Esophagus (tissue), 2 donors: Measurements from ENCODE around the gene RNU7-1. TPM values are rescaled to one million over a fixed set of nuclear protein-coding genes. Genes with fewer than 3 reads are reported as not detected.

Experiments
- H3K27ac ChIP-seq, 2 donors: one replicate each; pipeline ENCODE4 v1.5.1; 2013; ENCODE audit warnings: low read depth in 2 of 2, mild to moderate bottlenecking in 2 of 2, inconsistent platforms in 1 of 2, low read length in 1 of 2, moderate library complexity in 1 of 2
- H3K27me3 ChIP-seq, 2 donors: one replicate each; pipeline ENCODE4 v1.6.1; 2013; ENCODE audit warnings: low read length in 2 of 2, control low read depth in 1 of 2, mild to moderate bottlenecking in 1 of 2; ENCODE audit not compliant: insufficient read depth in 2 of 2, control insufficient read depth in 1 of 2
- H3K36me3 ChIP-seq, 2 donors: one replicate each; pipeline ENCODE4 v1.6.1; 2013; ENCODE audit warnings: low read length in 1 of 2; ENCODE audit not compliant: control insufficient read depth in 2 of 2, insufficient read depth in 2 of 2
- H3K4me1 ChIP-seq, 2 donors: one replicate each; pipeline ENCODE4 v1.6.1; 2013; ENCODE audit warnings: low read length in 1 of 2; ENCODE audit not compliant: control insufficient read depth in 2 of 2, insufficient read depth in 2 of 2
- H3K4me3 ChIP-seq, 2 donors: one replicate each; pipeline ENCODE4 v1.5.1; 2013; ENCODE audit warnings: low read length in 2 of 2, mild to moderate bottlenecking in 2 of 2, low read depth in 1 of 2, moderate library complexity in 1 of 2
- H3K9me3 ChIP-seq, 2 donors: one replicate each; pipeline ENCODE4 v1.6.1; 2013; ENCODE audit warnings: mild to moderate bottlenecking in 2 of 2, low read depth in 1 of 2, low read length in 1 of 2, moderate library complexity in 1 of 2; ENCODE audit not compliant: control insufficient read depth in 2 of 2, insufficient read depth in 1 of 2
- whole genome bisulfite sequencing, 2 donors: extraction: QIAGEN DNeasy Blood & Tissue Kit; methylation state at CpG; one replicate each; pipeline ENCODE4 v1.1.7; 2013; 5-methylcytosine and 5-hydroxymethylcytosine counted together
- polyA plus RNA-seq, 2 donors: library from polyadenylated mRNA; stranded (reverse); fragments of 200-250 nt; gene quantifications; one replicate each; pipeline ENCODE4 v1.2.3, GENCODE V29; 2013
- donor health status: healthy with polysubstance abuse.
- donor health status: Bipolar disorder and iron deficiency.

RNU7-1 gene
- polyA plus RNA-seq, 2 donors, result not detected

GRCh38 chr12:6970096-6970527 is 26.5 kb downstream of the RNU7-1 start:
- peaks cover 21 to 28% of the 10 kb centered on the region in 2 donors for H3K36me3 ChIP-seq
- H3K4me3 ChIP-seq, result peak overlapping the region; percentile 70 to 95
- H3K4me1 ChIP-seq, result no peaks in the 10 kb centered on the region
- H3K9me3 ChIP-seq, result no peaks in the 10 kb centered on the region
- 0% methylated on average over 27 to 31 of the region's 31 CpGs for WGBS, 2 donors
- no peaks in the 10 kb centered on the region for H3K27me3 ChIP-seq
- H3K27ac ChIP-seq, result peak overlapping the region; percentile 72 to 88

GRCh38 chr12:6974180-6974579 is 30.6 kb downstream of the RNU7-1 start:
- H3K27me3 ChIP-seq, result no peaks in the 10 kb centered on the region
- 91 to 93% methylated on average over 6 of the region's 6 CpGs for WGBS, 2 donors
- H3K36me3 ChIP-seq, result peaks cover 27 to 29% of the 10 kb centered on the region in 2 donors

GRCh38 chr12:6975297-6976032 is 31.8 kb downstream of the RNU7-1 start:
- Histone ChIP-seq H3K27me3 (no peaks in the 10 kb centered on the region), H3K27ac (no peak overlapping the region), H3K9me3 (no peaks in the 10 kb centered on the region), H3K4me3 (no peak overlapping the region), H3K4me1 (peaks cover 0 to 16% of the 10 kb centered on the region in 2 donors), H3K36me3 (peaks cover 27 to 29% of the 10 kb centered on the region in 2 donors)
- WGBS, 2 donors, result 73 to 79% methylated on average over 2 of the region's 2 CpGs

More at GRCh38 chr12:6974180-6974579, 30.6 kb downstream of the RNU7-1 start:
- Histone ChIP-seq H3K27ac (no peak overlapping the region), H3K9me3 (no peaks in the 10 kb centered on the region), H3K4me1 (peaks cover 0 to 12% of the 10 kb centered on the region in 2 donors), H3K4me3 (no peak overlapping the region)

DNA sequence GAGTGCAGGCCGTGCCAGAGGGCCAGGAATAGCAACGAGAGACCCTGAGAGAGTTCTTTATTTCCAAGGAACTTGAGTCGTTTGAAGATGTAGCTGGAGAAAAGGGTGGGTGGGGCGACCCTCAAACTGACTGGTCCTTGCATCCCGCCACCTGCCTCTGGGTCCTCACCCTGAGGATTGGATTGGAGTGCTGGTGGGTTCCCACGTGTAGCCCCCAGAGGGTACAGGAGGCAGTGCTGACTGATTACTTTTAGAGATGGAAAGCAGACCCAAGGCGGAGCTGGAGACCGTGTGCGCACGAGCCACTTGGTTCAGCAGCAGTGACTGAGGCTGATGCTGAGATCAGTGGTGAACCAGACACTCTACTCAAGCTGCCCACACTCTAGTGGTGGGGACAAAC is 34.0 kb downstream of the RNU7-1 start:
- 78 to 82% methylated on average over 10 of the region's 10 CpGs for WGBS, 2 donors
- no peak overlapping the region for H3K4me3 ChIP-seq
- peak overlapping the region in 1 of 2 donors; percentile 90 for H3K27ac ChIP-seq
- H3K27me3 ChIP-seq, result no peaks in the 10 kb centered on the region
- peaks cover 36 to 37% of the 10 kb centered on the region in 2 donors for H3K36me3 ChIP-seq
- no peaks in the 10 kb centered on the region for H3K9me3 ChIP-seq
- peaks cover 0 to 16% of the 10 kb centered on the region in 2 donors for H3K4me1 ChIP-seq

DNA sequence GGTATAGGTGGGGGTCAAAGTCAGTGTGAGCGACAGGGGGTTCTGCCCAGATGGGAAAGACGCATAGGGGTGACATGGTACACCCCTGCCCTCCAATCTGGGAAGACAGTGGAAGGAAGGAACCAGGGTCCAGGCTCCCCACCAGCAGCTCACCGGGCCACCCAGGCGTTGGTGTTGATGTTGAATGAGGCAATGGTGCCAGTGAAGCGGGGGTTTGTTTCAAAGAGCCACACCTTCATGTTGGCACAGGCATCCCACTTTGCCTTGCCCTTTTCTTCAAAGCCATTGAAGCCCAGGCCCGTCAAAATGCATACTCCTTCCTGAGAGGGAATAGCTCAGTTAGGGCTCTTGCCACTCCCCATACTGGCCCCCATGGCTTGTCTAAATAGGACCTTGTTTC is 34.6 kb downstream of the RNU7-1 start:
- Histone ChIP-seq H3K27me3 (no peaks in the 10 kb centered on the region), H3K4me3 (no peak overlapping the region), H3K27ac (peak overlapping the region; percentile 79 to 90), H3K36me3 (peaks cover 36 to 37% of the 10 kb centered on the region in 2 donors), H3K4me1 (peaks cover 0 to 16% of the 10 kb centered on the region in 2 donors), H3K9me3 (no peaks in the 10 kb centered on the region)
- WGBS, 2 donors, result 64 to 70% methylated on average over 6 of the region's 6 CpGs

- H3K27me3 ChIP-seq, result no peaks in the 10 kb centered on the region
- no peaks in the 10 kb centered on the region for H3K9me3 ChIP-seq
- no peak overlapping the region for H3K4me3 ChIP-seq
- peak overlapping the region; percentile 79 to 90 for H3K27ac ChIP-seq
- peaks cover 36 to 37% of the 10 kb centered on the region in 2 donors for H3K36me3 ChIP-seq
- H3K4me1 ChIP-seq, result peaks cover 0 to 16% of the 10 kb centered on the region in 2 donors
- WGBS, 2 donors, result 52 to 57% methylated on average over 3 of the region's 3 CpGs
These were observed 35.0 kb downstream of the RNU7-1 start for GRCh38 chr12:6978611-6979011.

DNA sequence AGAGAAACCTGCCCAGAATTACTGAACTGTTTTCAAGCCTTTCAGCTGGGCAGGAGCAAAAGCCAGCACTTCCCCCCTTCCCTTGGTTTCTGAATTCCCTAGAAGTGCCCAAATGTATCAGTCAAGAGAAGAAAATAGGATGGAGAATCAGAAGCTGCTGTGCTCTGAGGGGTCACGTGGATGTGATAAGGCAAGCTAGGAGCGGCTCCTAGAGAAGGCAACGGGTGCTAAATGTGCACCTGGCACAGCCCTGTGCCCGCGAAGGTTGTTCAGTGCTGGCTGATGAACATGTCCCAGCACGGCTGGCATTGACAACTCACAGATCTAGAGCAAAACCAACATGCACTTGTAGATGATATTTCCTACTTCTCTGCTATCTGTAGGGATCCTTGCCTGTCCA is 35.4 kb downstream of the RNU7-1 start:
- WGBS, 2 donors, result 41 to 50% methylated on average over 6 of the region's 6 CpGs
- no peaks in the 10 kb centered on the region for H3K9me3 ChIP-seq
- H3K27ac ChIP-seq, result peak overlapping the region; percentile 79 to 90
- no peak overlapping the region for H3K4me3 ChIP-seq
- peaks cover 34 to 36% of the 10 kb centered on the region in 2 donors for H3K36me3 ChIP-seq
- H3K27me3 ChIP-seq, result no peaks in the 10 kb centered on the region
- peaks cover 0 to 16% of the 10 kb centered on the region in 2 donors for H3K4me1 ChIP-seq

DNA sequence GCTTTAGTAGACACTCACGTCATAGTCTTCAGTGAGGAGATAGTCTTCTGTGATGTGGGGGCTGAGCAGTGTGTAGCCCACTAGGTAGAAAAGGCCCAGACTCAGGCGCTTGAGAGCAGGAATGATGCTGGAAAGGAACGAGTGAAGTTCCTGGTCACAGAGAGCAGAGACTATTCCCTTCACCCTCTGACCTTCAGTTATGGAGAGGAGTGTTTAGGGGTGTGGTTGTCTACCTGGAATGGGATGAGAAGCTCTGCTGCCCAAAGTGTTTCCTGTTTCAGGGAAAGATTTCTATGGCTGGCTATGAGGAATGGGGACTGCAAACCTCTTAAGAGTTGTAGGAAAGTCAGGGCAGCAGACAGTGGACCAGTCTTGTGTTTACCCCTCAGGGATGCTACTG is 35.8 kb downstream of the RNU7-1 start:
- peaks cover 33 to 36% of the 10 kb centered on the region in 2 donors for H3K36me3 ChIP-seq

GRCh38 chr12:6980075-6980474 is 36.5 kb downstream of the RNU7-1 start:
- no peaks in the 10 kb centered on the region for H3K9me3 ChIP-seq
- no peak overlapping the region for H3K4me3 ChIP-seq
- peaks cover 0 to 16% of the 10 kb centered on the region in 2 donors for H3K4me1 ChIP-seq
- 95 to 99% methylated on average over 4 of the region's 4 CpGs for WGBS, 2 donors
- H3K27ac ChIP-seq, result no peak overlapping the region
- peaks cover 31 to 32% of the 10 kb centered on the region in 2 donors for H3K36me3 ChIP-seq
- H3K27me3 ChIP-seq, result no peaks in the 10 kb centered on the region

More for the DNA sequence above, 35.8 kb downstream of the RNU7-1 start:
- Histone ChIP-seq H3K4me1 (peaks cover 0 to 16% of the 10 kb centered on the region in 2 donors), H3K4me3 (no peak overlapping the region), H3K27ac (peak overlapping the region; percentile 79 to 90), H3K27me3 (no peaks in the 10 kb centered on the region), H3K9me3 (no peaks in the 10 kb centered on the region)
- WGBS, 2 donors, result 60 to 61% methylated on average over 3 of the region's 3 CpGs

- Histone ChIP-seq H3K9me3 (no peaks in the 10 kb centered on the region), H3K4me3 (no peak overlapping the region), H3K36me3 (peaks cover 24 to 25% of the 10 kb centered on the region in 2 donors), H3K27ac (no peak overlapping the region), H3K4me1 (peaks cover 0 to 16% of the 10 kb centered on the region in 2 donors), H3K27me3 (no peaks in the 10 kb centered on the region)
These were observed 37.1 kb downstream of the RNU7-1 start for GRCh38 chr12:6980740-6981139.
